ENCODE data around the gene FRYL. TPM values are rescaled to one million over a fixed set of nuclear protein-coding genes. Genes with fewer than 3 reads are reported as not detected.

FRYL gene
- total RNA-seq, 1 donor, result 42.0 TPM

GRCh38 chr4:48778431-48779094 is 1.5 kb downstream of the FRYL start:
- Histone ChIP-seq H3K36me3 (ENCODE audit: insufficient read depth, low read length) (no peaks in the 10 kb centered on the region), H3K4me1 (ENCODE audit: insufficient read depth, low read length) (peaks cover 12% of the 10 kb centered on the region)
- DNase-seq (ENCODE audit: insufficient read length, low spot score, missing footprints), result peak; percentile 76

GRCh38 chr4:48777739-48778138 is 2.3 kb downstream of the FRYL start:
- Histone ChIP-seq H3K27me3 (ENCODE audit: insufficient read depth, low read length) (no peaks in the 10 kb centered on the region), H3K4me1 (ENCODE audit: insufficient read depth, low read length) (peaks cover 12% of the 10 kb centered on the region), H2AFZ (ENCODE audit: low read length) (no peak overlapping the region), H3K4me2 (ENCODE audit: insufficient read depth, low read length) (peak overlapping the region; percentile 92), H3K4me3 (ENCODE audit: insufficient read depth, low read length) (peak overlapping the region; percentile 86), H3K9me3 (ENCODE audit: low read depth, low read length) (no peaks in the 10 kb centered on the region), H3K27ac (ENCODE audit: low read depth, low read length) (no peak overlapping the region), H3K79me2 (ENCODE audit: insufficient read depth, low read length) (peaks cover 61% of the 10 kb centered on the region), H3K36me3 (ENCODE audit: insufficient read depth, low read length) (no peaks in the 10 kb centered on the region), H4K20me1 (ENCODE audit: insufficient read depth, low read length) (peaks cover 19% of the 10 kb centered on the region)
- DNase-seq (ENCODE audit: insufficient read length, low spot score, missing footprints), result no peak
- no peak for TF ChIP-seq CTCF (IDR thresholded peaks at IDR 0.05; ENCODE audit: extremely low read depth, low read depth, low read length)

More at GRCh38 chr4:48778431-48779094, 1.5 kb downstream of the FRYL start:
- Histone ChIP-seq H3K4me2 (ENCODE audit: insufficient read depth, low read length) (peak overlapping the region; percentile 92), H3K79me2 (ENCODE audit: insufficient read depth, low read length) (peaks cover 52% of the 10 kb centered on the region), H2AFZ (ENCODE audit: low read length) (peak overlapping the region; percentile 85), H4K20me1 (ENCODE audit: insufficient read depth, low read length) (peaks cover 13% of the 10 kb centered on the region), H3K4me3 (ENCODE audit: insufficient read depth, low read length) (peak overlapping the region; percentile 86), H3K27ac (ENCODE audit: low read depth, low read length) (peak overlapping the region; percentile 88), H3K27me3 (ENCODE audit: insufficient read depth, low read length) (no peaks in the 10 kb centered on the region), H3K9me3 (ENCODE audit: low read depth, low read length) (no peaks in the 10 kb centered on the region)
- no peak for TF ChIP-seq CTCF (IDR thresholded peaks at IDR 0.05; ENCODE audit: extremely low read depth, low read depth, low read length)

- Histone ChIP-seq H3K79me2 (ENCODE audit: insufficient read depth, low read length) (peaks cover 86% of the 10 kb centered on the region), H3K9me3 (ENCODE audit: low read depth, low read length) (no peaks in the 10 kb centered on the region), H3K4me2 (ENCODE audit: insufficient read depth, low read length) (no peak overlapping the region), H2AFZ (ENCODE audit: low read length) (no peak overlapping the region), H4K20me1 (ENCODE audit: insufficient read depth, low read length) (peaks cover 24% of the 10 kb centered on the region), H3K4me1 (ENCODE audit: insufficient read depth, low read length) (peaks cover 9% of the 10 kb centered on the region), H3K4me3 (ENCODE audit: insufficient read depth, low read length) (no peak overlapping the region), H3K27ac (ENCODE audit: low read depth, low read length) (no peak overlapping the region), H3K36me3 (ENCODE audit: insufficient read depth, low read length) (no peaks in the 10 kb centered on the region), H3K27me3 (ENCODE audit: insufficient read depth, low read length) (no peaks in the 10 kb centered on the region)
- no peak for TF ChIP-seq CTCF (IDR thresholded peaks at IDR 0.05; ENCODE audit: extremely low read depth, low read depth, low read length)
- DNase-seq (ENCODE audit: insufficient read length, low spot score, missing footprints), result no peak
Measured at GRCh38 chr4:48774760-48775710, 5.0 kb downstream of the FRYL start.

GRCh38 chr4:48772556-48772955 is 7.5 kb downstream of the FRYL start:
- no peak for DNase-seq (ENCODE audit: insufficient read length, low spot score, missing footprints)
- Histone ChIP-seq H2AFZ (ENCODE audit: low read length) (no peak overlapping the region), H3K4me1 (ENCODE audit: insufficient read depth, low read length) (peaks cover under 1% of the 10 kb centered on the region), H3K4me2 (ENCODE audit: insufficient read depth, low read length) (no peak overlapping the region), H3K9me3 (ENCODE audit: low read depth, low read length) (no peaks in the 10 kb centered on the region), H3K27me3 (ENCODE audit: insufficient read depth, low read length) (no peaks in the 10 kb centered on the region), H3K4me3 (ENCODE audit: insufficient read depth, low read length) (no peak overlapping the region), H3K79me2 (ENCODE audit: insufficient read depth, low read length) (peaks cover 99% of the 10 kb centered on the region), H4K20me1 (ENCODE audit: insufficient read depth, low read length) (peaks cover 16% of the 10 kb centered on the region), H3K36me3 (ENCODE audit: insufficient read depth, low read length) (no peaks in the 10 kb centered on the region), H3K27ac (ENCODE audit: low read depth, low read length) (no peak overlapping the region)
- no peak for TF ChIP-seq CTCF (IDR thresholded peaks at IDR 0.05; ENCODE audit: extremely low read depth, low read depth, low read length)
